Neural progenitor cell (in vitro differentiated cells): ENCODE measurements around the gene KRTAP9-6.

Experiments
- CTCF ChIP-seq: fragments of 200-600 bp; sonication (generic); IDR thresholded peaks from 2 replicates; pipeline ENCODE4 v1.5.1; 2017; ENCODE audit warnings: antibody characterized with exemption, mild to moderate bottlenecking
- EZH2 ChIP-seq: fragments of 200-600 bp; sonication (generic); IDR thresholded peaks from 2 replicates; pipeline ENCODE4 v1.6.1; 2017; ENCODE audit warnings: antibody characterized with exemption, mild to moderate bottlenecking, moderate library complexity
- EZH2phosphoT487 ChIP-seq: fragments of 200-600 bp; sonication (generic); IDR thresholded peaks from 2 replicates; pipeline ENCODE4 v1.6.1; 2017; ENCODE audit warnings: antibody characterized with exemption

- TF ChIP-seq CTCF, result no peak
- no peak for TF ChIP-seq EZH2
- TF ChIP-seq EZH2phosphoT487, result no peak
These were observed 33.4 kb upstream of the KRTAP9-6 start for GRCh38 chr17:41231731-41232130.
